K562 (cell line): ENCODE measurements around the gene TFF1. TPM values are rescaled to one million over a fixed set of nuclear protein-coding genes. Genes with fewer than 3 reads are reported as not detected.

Experiments
- ATAC-seq: fragments of 200-7000 bp; cut with Tn5 transposase; 3 replicates; pipeline ENCODE4 v1.9.1; 2020; ENCODE audit warnings: moderate library complexity
- BruUV-seq: library from RNA; stranded (reverse); fragments of 400-500 nt; replicated peaks from 2 replicates; lab custom pipeline; 2021; lab: Mats Ljungman, UMichigan
- CTCF ChIA-PET: fragments of 300-600 bp; formaldehyde crosslinking; extraction: SDS; loops from one replicate; lab custom pipeline; 2021; ENCODE audit warnings: low intra/inter-chr PET ratio; lab: Yijun Ruan, JAX
- POLR2A ChIA-PET: fragments of 300-600, 350-650 bp; sonication (Branson Sonifier 250); formaldehyde crosslinking; extraction: SDS; loops from one replicate; lab custom pipeline; 2021; ENCODE audit warnings: antibody characterized with exemption, inconsistent platforms; lab: Yijun Ruan, JAX
- DNase-seq, 4 experiments: peaks; one replicate each; pipeline versions ENCODE4 v3.0.0 to v3.0.0-alpha.2; 2011 to 2018; ENCODE audit warnings: low spot score in 3 of 4, mixed read lengths in 3 of 4; ENCODE audit errors: extremely low read depth in 1 of 4
- FAIRE-seq: peaks from 2 replicates; lab custom pipeline; 2011; peaks lifted over from hg19 to GRCh38; lab: Jason Lieb, UNC
- H2AFZ ChIP-seq: 2 replicates; pipeline ENCODE4 v1.6.0; 2011; ENCODE audit warnings: low read depth, low read length, control low read depth, inconsistent platforms
- H3K27ac ChIP-seq: fragments of 200-600 bp; 3 replicates; pipeline ENCODE4 v1.8.0; 2011; ENCODE audit warnings: low read depth, mild to moderate bottlenecking, control low read depth, inconsistent platforms, low read length, moderate library complexity, mixed read lengths; ENCODE audit errors: extremely low read depth
- H3K27me3 ChIP-seq, 2 experiments: fragments of 300-600 bp in 1 of 2; 2 replicates in 1 of 2; 3 replicates in 1 of 2; pipeline versions ENCODE4 v1.6.0 to v1.8.0; 2011; ENCODE audit warnings: inconsistent platforms in 2 of 2, low read length in 2 of 2, mild to moderate bottlenecking in 1 of 2, mixed read lengths in 1 of 2, moderate library complexity in 1 of 2; ENCODE audit not compliant: control insufficient read depth in 2 of 2, insufficient read depth in 2 of 2
- H3K36me3 ChIP-seq: fragments of 300-600 bp; 3 replicates; pipeline ENCODE4 v1.8.0; 2011; ENCODE audit warnings: mild to moderate bottlenecking, low read length, inconsistent platforms; ENCODE audit not compliant: control insufficient read depth, insufficient read depth
- H3K4me1 ChIP-seq, 2 experiments: fragments of 200-600 bp in 1 of 2; replicated peaks in 1 of 2; 2 replicates in 1 of 2; 3 replicates in 1 of 2; pipeline versions ENCODE4 v1.5.1 to v1.8.0; 2011; ENCODE audit warnings: inconsistent platforms in 2 of 2, low read length in 2 of 2, mild to moderate bottlenecking in 1 of 2, mixed read lengths in 1 of 2, moderate library complexity in 1 of 2; ENCODE audit not compliant: control insufficient read depth in 2 of 2, insufficient read depth in 2 of 2
- H3K4me2 ChIP-seq: 2 replicates; pipeline ENCODE4 v1.6.1; 2011; ENCODE audit warnings: low read length, control low read depth, inconsistent platforms, mixed read lengths; ENCODE audit not compliant: insufficient read depth
- H3K4me3 ChIP-seq: fragments of 200-600 bp; sonication (generic), shearing (Covaris generic); 2 replicates; pipeline ENCODE4 v1.5.1; 2016; ENCODE audit warnings: control low read depth, inconsistent platforms
- H3K79me2 ChIP-seq: fragments of 200-600 bp; 3 replicates; pipeline ENCODE4 v1.8.0; 2011; ENCODE audit warnings: low read length, inconsistent platforms; ENCODE audit not compliant: control insufficient read depth, insufficient read depth
- H3K9ac ChIP-seq, 2 experiments: 2 replicates each; pipeline versions ENCODE4 v1.6.0 to v1.6.1; 2011; ENCODE audit warnings: low read depth in 2 of 2, low read length in 2 of 2, control low read depth in 1 of 2, inconsistent platforms in 1 of 2, mild to moderate bottlenecking in 1 of 2, mixed read lengths in 1 of 2; ENCODE audit not compliant: insufficient read depth in 1 of 2
- H3K9me1 ChIP-seq: one replicate; pipeline ENCODE4 v1.6.0; 2011; ENCODE audit warnings: inconsistent platforms, mild to moderate bottlenecking, low read length, moderate library complexity; ENCODE audit not compliant: control insufficient read depth, insufficient read depth
- H3K9me3 ChIP-seq: replicated peaks from 2 replicates; pipeline ENCODE4 v1.5.1; 2011; ENCODE audit warnings: low read depth, low read length, inconsistent platforms; ENCODE audit not compliant: control insufficient read depth, insufficient read depth
- H4K20me1 ChIP-seq: replicated peaks from 2 replicates; pipeline ENCODE4 v1.6.1; 2011; ENCODE audit warnings: low read length, inconsistent platforms, mixed read lengths; ENCODE audit not compliant: control insufficient read depth, insufficient read depth
- BRCA1 ChIP-seq, 2 experiments: fragments of 450-650 bp in 1 of 2; sonication (generic) in 1 of 2; formaldehyde crosslinking in 1 of 2; IDR thresholded peaks; 2 replicates each; pipeline versions ENCODE4 v1.5.0 to v1.6.1; 2017 to 2020; ENCODE audit warnings: mild to moderate bottlenecking in 1 of 2, missing genetic modification reagents in 1 of 2
- CREM ChIP-seq: IDR thresholded peaks from 2 replicates; pipeline ENCODE4 v1.6.1; 2014; ENCODE audit warnings: antibody characterized with exemption, low read depth
- CTBP1 ChIP-seq: fragments of 450-650 bp; IDR thresholded peaks from 2 replicates; pipeline ENCODE4 v1.6.1; 2016; ENCODE audit warnings: borderline replicate concordance
- MTF1 ChIP-seq: fragments of 250-450 bp; sonication (Bioruptor Pico); IDR thresholded peaks from 2 replicates; pipeline ENCODE4 v1.9.0; 2021; ENCODE audit warnings: moderate library complexity, mild to moderate bottlenecking, inconsistent platforms, borderline replicate concordance
- NBN ChIP-seq: fragments of 450-650 bp; IDR thresholded peaks from 2 replicates; pipeline ENCODE4 v1.6.1; 2016; ENCODE audit warnings: low read depth, mild to moderate bottlenecking
- RUNX1 ChIP-seq: sonication (generic); IDR thresholded peaks from 2 replicates; pipeline ENCODE4 v1.6.1; 2016; ENCODE audit warnings: antibody characterized with exemption, low read depth
- ZC3H8 ChIP-seq: fragments of 450-650 bp; IDR thresholded peaks from 2 replicates; pipeline ENCODE4 v1.6.1; 2017
- ZNF384 ChIP-seq: IDR thresholded peaks from 2 replicates; pipeline ENCODE4 v1.6.1; 2012; ENCODE audit warnings: low read depth, low read length, improper control_type of control experiment
- ZNF511 ChIP-seq: sonication (generic); formaldehyde crosslinking; IDR thresholded peaks from 2 replicates; pipeline ENCODE4 v1.8.0; 2022; ENCODE audit warnings: mild to moderate bottlenecking, missing genetic modification reagents
- WGBS: fragments of 100-300 bp; shearing (Covaris generic); methylation state at CpG from one replicate; pipeline ENCODE4 v1.1.6; 2016; ENCODE audit warnings: low coverage, mixed read lengths; ENCODE audit not compliant: insufficient coverage; ENCODE audit errors: missing lambda C conversion rate; 5-methylcytosine and 5-hydroxymethylcytosine counted together
- in situ Hi-C: fragments of 300-500 bp; cut with MboI; formaldehyde crosslinking; loops from 4 replicates; pipeline ENCODE4 v1.15.0; 2018; ENCODE audit warnings: inconsistent platforms, mixed read lengths
- intact Hi-C: fragments of 100-400 bp; cut with micrococcal nuclease; formaldehyde crosslinking; loops from 2 replicates; pipeline ENCODE4 v1.14.2; 2022
- polyA plus RNA-seq, 8 experiments: library from polyadenylated mRNA; depleted of rRNA in 4 of 8; stranded (reverse) in 5 of 8; unstranded in 3 of 8; fragments of >200 nt; fragmentation: Nextera tagmentation in 2 of 8; fragmentation: Illumina TruSeq in 1 of 8; extraction: Ambion mirVana in 2 of 8; extraction: Trizol in 1 of 8; gene quantifications; 2 replicates each; pipeline versions ENCODE4 v1.2.1 to v1.2.3, GENCODE V29; 2011 to 2014; ENCODE audit warnings: inconsistent platforms in 1 of 8, missing spikeins in 1 of 8
- total RNA-seq, 7 experiments: library from RNA; depleted of rRNA in 6 of 7; stranded (reverse); fragments of >200 nt in 6 of 7; fragmentation: Illumina TruSeq in 2 of 7; extraction: Trizol in 2 of 7; gene quantifications; 2 replicates each; pipeline versions ENCODE4 v1.2.1 to v1.2.3, GENCODE V29; 2011 to 2021; ENCODE audit warnings: low replicate concordance in 1 of 7
- TF ChIP-seq, protein P1 (sequence below): fragments of 150-350 bp; IDR thresholded peaks from 2 replicates; pipeline ENCODE4 v1.6.1; 2014; ENCODE audit warnings: low read depth, mild to moderate bottlenecking, low read length, borderline replicate concordance

TFF1 gene
- total and polyA plus RNA-seq, 9 of the 15 experiments (the other 6 are each of a cell fraction or from before 2014, with no cell fraction given), result 0.31 TPM; not detected in 8

DNA sequence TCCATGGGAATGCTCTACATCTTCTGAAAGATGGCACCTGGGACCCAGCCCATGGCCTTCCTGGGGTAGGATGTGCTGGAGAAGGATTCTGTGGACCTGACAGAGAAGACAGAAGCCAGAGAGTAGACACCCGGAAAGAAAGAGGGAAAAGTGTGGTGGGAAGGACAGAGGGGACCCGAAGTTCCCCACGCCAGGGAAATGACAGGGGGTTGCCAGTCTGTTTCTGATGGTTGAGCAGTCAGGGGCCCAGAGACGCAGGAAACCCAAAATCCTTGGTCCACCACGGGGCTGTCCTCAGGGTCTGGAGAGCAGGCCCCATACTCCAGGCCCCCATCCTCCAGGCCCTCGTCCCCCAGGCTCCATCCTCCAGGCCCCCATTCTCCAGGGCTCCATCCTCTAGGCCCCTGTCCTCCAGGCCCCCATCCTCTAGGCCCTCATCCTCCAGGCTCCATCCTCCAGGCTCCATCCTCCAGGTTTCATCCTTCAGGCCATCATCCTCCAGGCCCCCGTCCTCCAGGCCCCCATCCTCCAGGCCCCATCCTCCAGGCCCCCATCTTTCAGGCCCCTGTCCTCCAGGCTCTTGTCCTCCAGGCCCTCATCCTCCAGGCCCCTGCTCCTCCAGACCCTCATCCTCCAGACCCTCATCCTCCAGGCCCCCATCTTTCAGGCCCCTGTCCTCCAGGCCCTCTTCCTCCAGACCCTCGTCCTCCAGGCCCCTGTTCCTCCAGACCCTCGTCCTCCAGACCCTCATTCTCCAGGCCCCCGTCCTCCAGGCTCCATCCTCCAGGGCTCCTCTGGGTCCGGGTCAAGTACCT lies 14.5 kb downstream of the TFF1 start:
- WGBS, result under 1% methylated on average over 11 of the region's 11 CpGs
- no peak for FAIRE-seq
- DNase-seq, result no peak
- no peaks in the 10 kb centered on the region for H3K9me1 ChIP-seq
- ATAC-seq, result no peak
- no TSS peak for BruUV-seq
- CTCF ChIA-PET, result no interaction called here
- no peaks in the 10 kb centered on the region; the same call in 1 of the 2 replicates for H4K20me1 ChIP-seq
- H3K4me1 ChIP-seq, result peaks cover 0 to 4% of the 10 kb centered on the region in 2 experiments; a peak in 1 of 5 replicates
- H3K9ac ChIP-seq, result no peak overlapping the region
- in situ Hi-C loops, result no loop called here
- peaks cover 21 to 55% of the 10 kb centered on the region in 2 experiments for H3K27me3 ChIP-seq
- no peak overlapping the region for H3K4me2 ChIP-seq
- no peak overlapping the region for H2AFZ ChIP-seq
- H3K27ac ChIP-seq, result no peak overlapping the region
- intact Hi-C loops, result no loop called here
- H3K79me2 ChIP-seq, result no peaks in the 10 kb centered on the region
- 0 out of 2 replicates have a peak, but pooled peaks cover 2% of the 10 kb centered on the region for H3K9me3 ChIP-seq
- POLR2A ChIA-PET, result no interaction called here
- TF ChIP-seq, protein P1, sequence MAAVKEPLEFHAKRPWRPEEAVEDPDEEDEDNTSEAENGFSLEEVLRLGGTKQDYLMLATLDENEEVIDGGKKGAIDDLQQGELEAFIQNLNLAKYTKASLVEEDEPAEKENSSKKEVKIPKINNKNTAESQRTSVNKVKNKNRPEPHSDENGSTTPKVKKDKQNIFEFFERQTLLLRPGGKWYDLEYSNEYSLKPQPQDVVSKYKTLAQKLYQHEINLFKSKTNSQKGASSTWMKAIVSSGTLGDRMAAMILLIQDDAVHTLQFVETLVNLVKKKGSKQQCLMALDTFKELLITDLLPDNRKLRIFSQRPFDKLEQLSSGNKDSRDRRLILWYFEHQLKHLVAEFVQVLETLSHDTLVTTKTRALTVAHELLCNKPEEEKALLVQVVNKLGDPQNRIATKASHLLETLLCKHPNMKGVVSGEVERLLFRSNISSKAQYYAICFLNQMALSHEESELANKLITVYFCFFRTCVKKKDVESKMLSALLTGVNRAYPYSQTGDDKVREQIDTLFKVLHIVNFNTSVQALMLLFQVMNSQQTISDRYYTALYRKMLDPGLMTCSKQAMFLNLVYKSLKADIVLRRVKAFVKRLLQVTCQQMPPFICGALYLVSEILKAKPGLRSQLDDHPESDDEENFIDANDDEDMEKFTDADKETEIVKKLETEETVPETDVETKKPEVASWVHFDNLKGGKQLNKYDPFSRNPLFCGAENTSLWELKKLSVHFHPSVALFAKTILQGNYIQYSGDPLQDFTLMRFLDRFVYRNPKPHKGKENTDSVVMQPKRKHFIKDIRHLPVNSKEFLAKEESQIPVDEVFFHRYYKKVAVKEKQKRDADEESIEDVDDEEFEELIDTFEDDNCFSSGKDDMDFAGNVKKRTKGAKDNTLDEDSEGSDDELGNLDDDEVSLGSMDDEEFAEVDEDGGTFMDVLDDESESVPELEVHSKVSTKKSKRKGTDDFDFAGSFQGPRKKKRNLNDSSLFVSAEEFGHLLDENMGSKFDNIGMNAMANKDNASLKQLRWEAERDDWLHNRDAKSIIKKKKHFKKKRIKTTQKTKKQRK, result no peak
- TF ChIP-seq MTF1 (CRISPR knock-in tag) (no peak), ZNF384 (no peak), RUNX1 (no peak), BRCA1 (IDR thresholded peaks at IDR 0.05) (no peak), BRCA1 (CRISPR knock-in tag; IDR thresholded peaks at IDR 0.05) (no peak), ZC3H8 (no peak), CTBP1 (no peak), ZNF511 (CRISPR knock-in tag) (no peak), NBN (no peak), CREM (no peak)
- TF ChIP-seq, all 486 proteins: peak for 0
- H3K36me3 ChIP-seq, result no peaks in the 10 kb centered on the region
- no peak overlapping the region for H3K4me3 ChIP-seq
